GM20000 (cell line): Measurements from ENCODE around the gene FKBP1A.

Experiments used
- DNase-seq: peaks from one replicate; pipeline ENCODE4 v3.0.0; 2012; ENCODE audit warnings: low spot score
- TF ChIP-seq, protein P1 (sequence below): IDR thresholded peaks from 2 replicates; pipeline ENCODE4 v1.5.1; 2012; ENCODE audit warnings: mild to moderate bottlenecking, control low read depth; ENCODE audit errors: extremely low read depth, missing control alignments

The FKBP1A gene

DNA sequence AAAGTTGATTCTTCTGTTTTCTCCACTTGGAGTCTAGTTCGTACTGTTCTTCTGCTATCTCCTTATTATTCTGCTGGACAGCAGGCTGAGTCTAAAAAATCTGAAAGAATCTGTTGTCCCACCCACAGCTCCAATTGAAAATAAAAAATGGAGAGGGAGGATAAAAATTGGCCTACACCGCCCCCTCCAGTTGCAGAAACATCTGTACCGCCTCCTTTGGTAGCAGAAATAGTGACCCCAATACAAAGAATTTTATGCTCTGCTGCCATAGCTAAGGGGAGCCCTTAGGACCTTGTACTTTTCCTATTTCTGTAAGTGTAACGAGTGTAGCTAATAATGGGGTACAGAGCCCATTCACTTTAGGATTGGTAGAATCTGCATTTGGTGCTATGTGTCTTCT lies 4.9 kb upstream of the FKBP1A start:
- TF ChIP-seq, protein P1, sequence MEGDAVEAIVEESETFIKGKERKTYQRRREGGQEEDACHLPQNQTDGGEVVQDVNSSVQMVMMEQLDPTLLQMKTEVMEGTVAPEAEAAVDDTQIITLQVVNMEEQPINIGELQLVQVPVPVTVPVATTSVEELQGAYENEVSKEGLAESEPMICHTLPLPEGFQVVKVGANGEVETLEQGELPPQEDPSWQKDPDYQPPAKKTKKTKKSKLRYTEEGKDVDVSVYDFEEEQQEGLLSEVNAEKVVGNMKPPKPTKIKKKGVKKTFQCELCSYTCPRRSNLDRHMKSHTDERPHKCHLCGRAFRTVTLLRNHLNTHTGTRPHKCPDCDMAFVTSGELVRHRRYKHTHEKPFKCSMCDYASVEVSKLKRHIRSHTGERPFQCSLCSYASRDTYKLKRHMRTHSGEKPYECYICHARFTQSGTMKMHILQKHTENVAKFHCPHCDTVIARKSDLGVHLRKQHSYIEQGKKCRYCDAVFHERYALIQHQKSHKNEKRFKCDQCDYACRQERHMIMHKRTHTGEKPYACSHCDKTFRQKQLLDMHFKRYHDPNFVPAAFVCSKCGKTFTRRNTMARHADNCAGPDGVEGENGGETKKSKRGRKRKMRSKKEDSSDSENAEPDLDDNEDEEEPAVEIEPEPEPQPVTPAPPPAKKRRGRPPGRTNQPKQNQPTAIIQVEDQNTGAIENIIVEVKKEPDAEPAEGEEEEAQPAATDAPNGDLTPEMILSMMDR, result no peak
- DNase-seq, result no peak

GRCh38 chr20:1396702-1397101 lies 3.8 kb upstream of the FKBP1A start:
- DNase-seq, result no peak
- TF ChIP-seq, protein P1, result no peak

GRCh38 chr20:1396264-1396663 lies 3.4 kb upstream of the FKBP1A start:
- TF ChIP-seq, protein P1, result no peak
- no peak for DNase-seq

DNA sequence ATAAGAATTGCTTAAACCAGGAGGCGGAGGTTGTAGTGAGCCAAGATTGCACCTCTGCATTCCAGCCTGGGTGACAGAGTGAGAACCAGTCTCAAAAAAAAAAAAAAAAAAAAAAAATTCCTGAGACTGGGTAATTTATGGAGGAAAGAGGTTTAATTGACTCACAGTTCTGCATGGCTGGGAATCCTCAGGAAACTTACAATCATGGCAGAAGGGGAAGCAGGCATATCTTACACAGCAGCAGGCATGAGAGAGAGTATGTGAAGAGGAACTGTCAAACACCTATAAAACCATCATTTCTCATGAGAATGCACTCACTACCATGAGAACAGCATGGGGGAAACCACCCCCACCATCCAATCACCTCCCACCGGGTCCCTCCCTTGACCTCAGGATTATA lies 1.8 kb upstream of the FKBP1A start:
- DNase-seq, result no peak
- TF ChIP-seq, protein P1, result no peak

DNA sequence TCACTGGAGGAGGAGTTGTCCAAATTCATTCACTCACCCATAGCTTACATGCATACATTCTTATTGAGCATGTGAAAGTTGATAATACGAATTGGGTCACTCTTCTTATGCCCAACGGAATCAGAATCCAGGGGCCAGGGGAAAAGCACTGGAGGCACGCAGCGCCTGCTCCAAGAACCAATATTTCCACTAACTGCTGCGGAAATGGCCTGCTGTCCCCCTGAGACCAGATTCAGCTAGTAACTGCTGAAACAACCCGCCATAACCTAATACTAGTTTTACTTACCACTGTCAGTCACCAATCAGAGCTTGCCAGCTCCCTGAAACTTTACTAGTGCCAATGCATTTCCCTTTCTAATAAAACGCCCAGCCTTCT lies 641 bp upstream of the FKBP1A start:
- TF ChIP-seq, protein P1, result no peak
- no peak for DNase-seq

DNA sequence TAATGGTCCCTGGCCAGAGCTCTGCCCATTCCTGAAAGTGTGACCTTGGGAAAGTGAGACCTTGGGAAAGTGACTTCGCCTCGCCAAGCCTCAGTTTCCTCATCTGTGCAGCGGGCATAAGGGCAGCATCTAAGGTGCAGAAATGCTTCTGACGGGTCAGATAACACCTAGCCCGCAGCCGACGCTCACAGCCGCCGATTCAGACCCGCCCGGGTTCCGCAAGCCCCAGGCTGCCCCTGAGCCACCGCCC lies 486 bp downstream of the FKBP1A start:
- DNase-seq, result no peak

GRCh38 chr20:1391640-1392442 lies 1.0 kb downstream of the FKBP1A start:
- TF ChIP-seq, protein P1, result no peak
- DNase-seq, result no peak

More for the DNA sequence above, 486 bp downstream of the FKBP1A start:
- TF ChIP-seq, protein P1, result no peak
